Liver (tissue), 3 donors: ENCODE measurements around the gene XPR1.

Source experiments
- ATF3 ChIP-seq: IDR thresholded peaks from 2 replicates; pipeline ENCODE4 v1.6.1; 2016; ENCODE audit warnings: antibody characterized with exemption
- CTCF ChIP-seq: fragments of 150-350 bp; IDR thresholded peaks from 2 replicates; pipeline ENCODE4 v1.5.1; 2017; ENCODE audit warnings: improper control_type of control experiment, low read depth, low read length; ENCODE audit not compliant: missing input control
- EGR1 ChIP-seq, 2 donors: IDR thresholded peaks; 2 replicates each; pipeline ENCODE4 v1.6.1; 2016 to 2018; ENCODE audit warnings: antibody characterized with exemption in 2 of 2, low read depth in 2 of 2
- HNF4A ChIP-seq, 2 donors: conservative IDR thresholded peaks; 2 replicates each; pipeline ENCODE4 v1.6.1; 2016; ENCODE audit warnings: antibody characterized with exemption in 2 of 2, mild to moderate bottlenecking in 2 of 2
- JUND ChIP-seq, 2 donors: IDR thresholded peaks; 2 replicates each; pipeline ENCODE4 v1.6.1; 2016; ENCODE audit warnings: antibody characterized with exemption in 2 of 2
- RAD21 ChIP-seq, 2 donors: IDR thresholded peaks; 2 replicates each; pipeline ENCODE4 v1.6.1; 2016; ENCODE audit warnings: antibody characterized with exemption in 2 of 2, mild to moderate bottlenecking in 2 of 2
- RXRA ChIP-seq, 2 donors: IDR thresholded peaks; 2 replicates each; pipeline ENCODE4 v1.6.1; 2017 to 2018; ENCODE audit warnings: antibody characterized with exemption in 2 of 2, mild to moderate bottlenecking in 1 of 2
- SP1 ChIP-seq: IDR thresholded peaks from 2 replicates; pipeline ENCODE4 v1.6.1; 2018; ENCODE audit warnings: antibody characterized with exemption, mild to moderate bottlenecking
- TAF1 ChIP-seq: conservative IDR thresholded peaks from 2 replicates; pipeline ENCODE4 v1.6.1; 2016; ENCODE audit warnings: antibody characterized with exemption, mild to moderate bottlenecking
- YY1 ChIP-seq: IDR thresholded peaks from 2 replicates; pipeline ENCODE4 v1.6.1; 2016; ENCODE audit warnings: antibody characterized with exemption, mild to moderate bottlenecking
- ZBTB33 ChIP-seq: IDR thresholded peaks from 2 replicates; pipeline ENCODE4 v1.6.1; 2016; ENCODE audit warnings: antibody characterized with exemption
- TF ChIP-seq, protein P1 (sequence below): IDR thresholded peaks from 2 replicates; pipeline ENCODE4 v1.6.1; 2016; ENCODE audit warnings: antibody characterized with exemption, mild to moderate bottlenecking
- donor health status: healthy.
- donor health status: healthy.

- TF ChIP-seq CTCF (no peak), RAD21 (IDR thresholded peaks at IDR 0.05) (no peak), EGR1 (IDR thresholded peaks at IDR 0.05; ENCODE audit: low read depth in 2 of 2) (no peak), ZBTB33 (no peak), RXRA (IDR thresholded peaks at IDR 0.05) (no peak), TAF1 (no peak), YY1 (no peak), JUND (IDR thresholded peaks at IDR 0.05) (no peak), ATF3 (no peak), SP1 (no peak), HNF4A (conservative IDR thresholded peaks at IDR 0.05) (no peak)
- TF ChIP-seq, protein P1, sequence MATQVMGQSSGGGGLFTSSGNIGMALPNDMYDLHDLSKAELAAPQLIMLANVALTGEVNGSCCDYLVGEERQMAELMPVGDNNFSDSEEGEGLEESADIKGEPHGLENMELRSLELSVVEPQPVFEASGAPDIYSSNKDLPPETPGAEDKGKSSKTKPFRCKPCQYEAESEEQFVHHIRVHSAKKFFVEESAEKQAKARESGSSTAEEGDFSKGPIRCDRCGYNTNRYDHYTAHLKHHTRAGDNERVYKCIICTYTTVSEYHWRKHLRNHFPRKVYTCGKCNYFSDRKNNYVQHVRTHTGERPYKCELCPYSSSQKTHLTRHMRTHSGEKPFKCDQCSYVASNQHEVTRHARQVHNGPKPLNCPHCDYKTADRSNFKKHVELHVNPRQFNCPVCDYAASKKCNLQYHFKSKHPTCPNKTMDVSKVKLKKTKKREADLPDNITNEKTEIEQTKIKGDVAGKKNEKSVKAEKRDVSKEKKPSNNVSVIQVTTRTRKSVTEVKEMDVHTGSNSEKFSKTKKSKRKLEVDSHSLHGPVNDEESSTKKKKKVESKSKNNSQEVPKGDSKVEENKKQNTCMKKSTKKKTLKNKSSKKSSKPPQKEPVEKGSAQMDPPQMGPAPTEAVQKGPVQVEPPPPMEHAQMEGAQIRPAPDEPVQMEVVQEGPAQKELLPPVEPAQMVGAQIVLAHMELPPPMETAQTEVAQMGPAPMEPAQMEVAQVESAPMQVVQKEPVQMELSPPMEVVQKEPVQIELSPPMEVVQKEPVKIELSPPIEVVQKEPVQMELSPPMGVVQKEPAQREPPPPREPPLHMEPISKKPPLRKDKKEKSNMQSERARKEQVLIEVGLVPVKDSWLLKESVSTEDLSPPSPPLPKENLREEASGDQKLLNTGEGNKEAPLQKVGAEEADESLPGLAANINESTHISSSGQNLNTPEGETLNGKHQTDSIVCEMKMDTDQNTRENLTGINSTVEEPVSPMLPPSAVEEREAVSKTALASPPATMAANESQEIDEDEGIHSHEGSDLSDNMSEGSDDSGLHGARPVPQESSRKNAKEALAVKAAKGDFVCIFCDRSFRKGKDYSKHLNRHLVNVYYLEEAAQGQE, result no peak
Measured at GRCh38 chr1:180670681-180671080, 38.9 kb downstream of the XPR1 start.
